HG02970 (cell line): ENCODE data around the gene SV2A.
"Not testable (repeated sequence)": the region's sequence is repeated elsewhere in the genome, so short reads cannot be mapped to it uniquely, and the experiment has no call there.

ENCODE experiments used
- ATAC-seq: cut with Tn5 transposase; IDR thresholded peaks from one replicate; pipeline ENCODE4 v1.9.1; 2021; ENCODE audit warnings: mild to moderate bottlenecking, moderate library complexity, moderate number of reproducible peaks; ENCODE audit not compliant: unreplicated experiment, low FRiP score

Gene SV2A

DNA sequence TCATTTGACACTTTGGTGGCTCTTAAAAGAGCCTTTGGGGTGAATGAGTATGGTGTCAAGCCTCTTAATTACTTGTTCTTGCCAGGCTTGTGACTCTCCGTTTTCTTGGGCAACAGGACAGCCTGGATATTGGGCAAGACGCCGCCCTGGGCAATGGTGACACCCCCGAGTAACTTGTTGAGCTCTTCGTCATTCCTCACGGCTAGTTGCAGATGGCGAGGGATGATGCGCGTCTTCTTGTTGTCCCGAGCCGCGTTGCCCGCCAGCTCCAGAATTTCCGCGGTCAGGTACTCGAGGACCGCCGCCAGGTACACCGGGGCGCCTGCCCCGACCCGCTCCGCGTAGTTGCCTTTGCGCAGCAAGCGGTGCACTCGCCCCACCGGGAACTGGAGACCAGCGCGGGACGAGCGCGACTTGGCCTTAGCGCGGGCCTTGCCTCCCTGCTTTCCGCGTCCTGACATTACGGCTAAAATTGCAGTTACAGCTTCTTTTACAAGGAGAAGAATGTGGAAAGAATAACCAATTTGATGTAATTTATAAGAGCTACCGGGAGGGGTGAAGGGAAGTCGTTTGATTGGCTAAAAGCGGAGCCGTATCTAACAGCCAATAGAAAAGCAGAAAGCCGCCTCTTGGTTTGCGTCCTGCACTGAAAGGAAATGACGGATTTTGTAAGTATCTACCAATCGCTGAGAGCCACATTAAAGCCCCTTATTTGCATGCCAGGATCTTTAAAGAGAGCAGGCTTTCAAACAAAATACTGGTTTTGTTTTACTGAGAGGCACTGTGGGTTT, 30.0 kb downstream of the SV2A start:
- ATAC-seq = peak; percentile 38

DNA sequence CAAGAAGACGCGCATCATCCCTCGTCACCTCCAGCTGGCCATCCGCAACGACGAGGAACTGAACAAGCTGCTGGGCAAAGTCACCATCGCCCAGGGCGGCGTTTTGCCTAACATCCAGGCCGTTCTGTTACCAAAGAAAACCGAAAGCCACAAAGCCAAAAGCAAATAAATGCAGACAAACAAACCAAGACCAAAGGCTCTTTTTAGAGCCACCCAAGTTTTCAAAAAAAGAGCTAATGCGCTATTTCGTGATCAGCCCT, 30.5 kb downstream of the SV2A start:
- not testable (repeated sequence) for ATAC-seq

DNA sequence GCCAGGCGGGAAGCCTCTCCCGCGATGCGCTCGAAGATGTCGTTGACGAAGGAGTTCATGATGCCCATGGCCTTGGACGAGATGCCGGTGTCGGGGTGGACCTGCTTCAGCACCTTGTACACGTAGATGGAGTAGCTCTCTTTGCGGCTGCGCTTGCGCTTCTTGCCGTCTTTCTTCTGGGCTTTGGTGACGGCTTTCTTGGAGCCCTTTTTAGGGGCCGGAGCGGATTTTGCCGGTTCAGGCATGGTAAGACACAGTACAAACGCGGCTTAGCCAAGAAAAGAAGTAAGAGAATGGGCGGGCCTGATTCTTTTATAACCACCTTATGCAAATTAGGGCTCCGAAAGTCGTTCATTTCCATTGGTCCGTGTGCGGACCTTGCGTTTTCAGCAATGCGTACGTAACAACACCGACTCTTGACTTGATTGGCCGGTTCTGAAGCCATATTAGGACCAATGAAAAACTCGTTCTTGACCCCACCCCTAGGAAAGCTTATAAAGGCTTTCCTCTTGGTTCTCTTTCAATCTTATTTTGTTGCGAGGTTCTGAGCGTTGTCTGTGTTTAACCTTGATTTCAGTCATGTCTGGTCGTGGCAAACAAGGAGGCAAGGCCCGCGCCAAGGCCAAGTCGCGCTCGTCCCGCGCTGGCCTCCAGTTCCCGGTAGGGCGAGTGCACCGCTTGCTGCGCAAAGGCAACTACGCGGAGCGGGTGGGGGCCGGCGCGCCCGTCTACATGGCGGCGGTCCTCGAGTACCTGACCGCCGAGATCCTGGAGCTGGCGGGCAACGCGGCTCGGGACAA, 31.0 kb downstream of the SV2A start:
- peak; percentile 60 for ATAC-seq

DNA sequence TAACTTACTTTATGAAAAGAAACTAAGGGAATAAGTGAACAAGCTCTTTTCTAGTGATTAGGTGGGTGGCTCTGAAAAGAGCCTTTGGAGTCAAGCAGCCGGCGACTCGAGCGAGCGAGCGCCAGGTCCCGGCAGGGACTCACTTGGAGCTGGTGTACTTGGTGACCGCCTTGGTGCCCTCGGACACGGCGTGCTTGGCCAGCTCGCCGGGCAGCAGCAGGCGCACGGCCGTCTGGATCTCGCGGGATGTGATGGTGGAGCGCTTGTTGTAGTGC, 31.6 kb downstream of the SV2A start:
- ATAC-seq = not testable (repeated sequence)

DNA sequence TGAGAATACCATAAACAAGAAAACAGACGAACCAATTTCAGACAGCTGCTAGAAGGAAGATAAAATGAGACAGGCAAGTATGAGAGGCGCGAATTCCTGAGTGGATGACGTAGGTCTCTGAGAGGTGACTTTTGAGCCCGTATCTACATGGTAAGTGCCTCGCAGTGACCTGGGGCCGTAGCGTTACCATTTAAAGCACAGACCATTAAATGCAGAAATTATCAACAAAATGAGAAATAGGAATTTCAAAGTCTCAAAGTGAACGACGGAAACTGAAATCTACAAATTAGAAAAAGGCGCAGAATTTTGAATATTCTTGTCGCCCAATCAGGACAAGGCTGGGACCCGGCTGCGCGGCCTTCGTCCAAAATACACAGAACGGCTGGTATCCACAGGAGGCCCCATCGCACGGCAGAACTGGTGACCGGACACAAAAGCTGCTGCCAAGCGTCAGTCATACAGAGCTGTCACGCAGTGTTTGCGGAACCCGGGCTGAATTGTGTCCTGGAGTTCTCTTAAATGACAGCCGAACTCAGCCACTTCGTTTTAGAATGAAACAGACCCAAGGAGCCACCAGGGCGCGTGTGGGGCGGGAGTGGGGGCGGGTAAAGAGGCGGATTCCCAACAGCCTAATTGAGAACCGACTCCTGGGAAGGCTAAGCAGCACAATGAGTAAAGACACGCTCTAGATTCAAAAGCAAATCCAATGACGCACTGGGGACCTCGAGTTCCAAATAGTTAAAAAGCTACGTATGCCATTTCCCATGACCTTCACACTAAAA, 32.1 kb downstream of the SV2A start:
- ATAC-seq = no peak

DNA sequence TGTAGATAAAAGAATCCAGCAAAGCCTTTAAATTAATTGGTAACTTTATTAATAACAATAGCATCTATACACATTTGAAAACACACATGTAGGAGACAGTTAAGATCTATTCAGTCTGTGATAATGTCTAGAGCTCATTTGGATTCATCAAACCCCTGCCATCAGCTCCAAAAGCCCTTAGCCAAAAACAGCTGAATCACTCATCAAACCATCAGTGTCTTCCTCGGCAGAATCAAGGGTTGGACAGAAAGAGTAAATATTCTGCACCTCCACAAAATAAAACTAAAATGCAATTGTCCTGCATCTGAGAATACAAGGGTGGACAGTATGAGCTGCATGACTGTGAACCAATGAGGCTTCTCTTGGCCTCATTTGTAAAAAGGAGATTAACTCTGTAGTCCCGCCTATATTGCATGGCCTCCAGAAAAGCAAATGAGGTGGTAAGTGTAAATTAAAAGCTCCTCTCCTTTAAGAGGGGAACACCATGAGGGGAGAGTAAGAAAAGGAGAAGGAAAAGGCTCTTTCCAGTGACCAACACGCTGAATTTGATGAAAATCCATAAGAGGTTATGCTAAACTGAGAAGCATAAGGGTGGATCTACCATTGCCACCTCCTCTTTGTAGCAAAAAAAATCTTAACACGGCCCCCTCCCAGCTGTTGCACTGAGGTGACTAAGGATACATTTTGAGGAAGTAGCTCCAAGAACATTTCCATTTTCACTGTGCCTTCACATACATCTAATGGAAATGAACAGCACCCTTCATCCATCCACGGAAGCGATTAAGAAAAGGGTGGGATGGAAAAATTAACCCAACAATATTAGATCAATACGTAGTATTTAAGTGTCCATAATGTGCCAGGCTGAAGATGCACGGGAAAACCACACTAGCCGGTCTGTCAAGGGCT, 33.0 kb downstream of the SV2A start:
- ATAC-seq = no peak

DNA sequence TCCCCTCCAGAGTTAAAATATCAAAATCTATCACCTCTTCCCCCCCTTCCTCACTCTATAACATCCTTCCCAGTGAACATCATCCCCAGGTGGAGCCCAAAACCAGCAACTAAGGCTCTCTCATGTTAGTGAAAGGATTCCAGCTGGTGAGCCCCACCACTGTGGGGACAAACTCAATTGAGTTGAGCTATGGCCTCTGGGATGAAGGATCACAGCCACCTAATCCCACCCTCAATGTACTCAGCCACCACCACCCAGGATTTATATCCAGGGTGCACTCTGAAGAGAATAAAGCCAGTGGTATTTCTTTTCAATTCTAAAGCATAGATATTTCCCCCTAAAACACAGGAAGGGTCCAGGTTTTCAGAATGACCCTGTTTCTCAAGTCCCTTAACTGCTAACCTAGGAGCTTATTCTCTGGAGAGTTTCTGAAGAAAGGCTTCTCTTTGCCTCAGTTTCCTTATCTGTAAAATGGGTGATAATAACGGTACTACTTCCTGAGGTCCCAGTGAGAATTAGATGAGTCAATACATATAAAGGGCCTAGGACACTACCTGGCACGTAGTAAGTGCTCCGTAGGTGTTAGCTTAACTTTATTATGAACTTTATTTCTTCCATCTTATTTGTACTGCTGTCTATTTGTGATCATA, 33.9 kb downstream of the SV2A start:
- ATAC-seq = no peak

DNA sequence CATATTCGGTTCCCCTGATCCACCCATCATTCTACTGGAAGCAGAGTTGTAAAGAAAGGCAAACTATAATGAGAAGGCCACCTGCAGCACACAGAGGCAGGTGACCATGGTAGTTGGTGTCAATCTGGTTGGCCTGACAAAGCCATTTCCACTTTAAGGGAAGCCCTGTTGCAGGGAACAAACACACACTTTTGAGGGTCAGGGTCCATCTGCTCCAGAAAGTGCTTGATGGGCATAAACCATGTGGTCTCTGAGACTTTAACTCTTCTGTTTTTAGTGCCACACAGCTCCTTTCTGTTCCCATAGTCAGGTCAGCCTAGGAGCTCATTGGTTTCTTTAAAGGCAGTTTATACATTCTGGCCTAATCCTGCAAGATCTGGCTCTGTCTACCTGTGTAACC, 35.8 kb downstream of the SV2A start:
- no peak for ATAC-seq

DNA sequence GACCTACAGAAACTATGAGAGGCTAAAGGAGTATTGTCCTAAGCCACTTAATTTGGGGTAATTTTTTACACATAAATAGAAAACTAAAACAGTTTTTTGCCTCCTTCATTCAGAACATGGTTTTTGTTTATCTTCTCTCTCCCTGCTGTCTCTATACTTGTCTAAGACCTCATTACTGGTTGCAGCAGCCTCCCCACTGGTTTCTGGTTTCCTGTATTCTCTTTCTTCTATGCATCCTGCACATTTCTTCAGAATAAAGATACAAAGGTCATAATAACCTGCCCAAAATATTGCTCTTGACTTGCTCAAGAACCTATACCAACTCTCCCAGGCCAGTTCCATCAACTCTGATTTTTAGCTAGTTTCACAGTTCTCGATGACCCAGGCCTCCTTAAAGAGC, 38.1 kb downstream of the SV2A start:
- ATAC-seq = no peak

DNA sequence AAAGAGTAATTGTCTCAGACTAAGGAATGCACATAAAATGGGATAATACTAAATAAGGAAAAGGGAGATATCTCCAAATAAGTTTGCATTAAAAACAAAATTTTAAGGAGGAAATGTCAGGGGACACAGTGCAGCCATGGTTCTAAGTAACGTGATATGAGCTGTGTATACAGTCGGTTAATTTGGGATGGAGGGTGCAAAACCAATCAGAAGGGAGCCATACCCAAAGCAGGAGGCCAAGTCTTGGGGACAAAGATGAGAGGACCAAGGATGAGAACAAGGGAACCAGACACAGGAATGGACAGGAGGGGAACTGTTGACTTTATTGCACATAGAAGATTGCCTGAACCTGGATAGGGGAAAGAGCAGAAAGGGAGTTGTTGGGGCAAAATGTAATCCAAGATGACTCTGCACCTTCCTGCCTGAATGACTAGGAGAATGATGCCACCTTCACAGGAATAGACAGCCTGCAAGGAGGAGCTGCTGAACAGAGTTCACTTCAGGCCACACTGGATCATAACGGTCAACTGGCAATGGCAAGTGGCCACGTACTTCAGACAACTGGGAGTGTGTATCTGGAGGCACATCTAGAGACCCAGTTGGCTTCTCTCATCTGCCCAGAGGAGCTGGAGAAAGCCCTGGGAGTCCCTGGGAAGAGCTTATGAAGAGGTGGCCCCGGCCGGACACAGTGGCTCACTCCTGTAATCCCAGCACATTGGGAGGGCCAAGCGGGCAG, 40.3 kb downstream of the SV2A start:
- ATAC-seq = no peak

DNA sequence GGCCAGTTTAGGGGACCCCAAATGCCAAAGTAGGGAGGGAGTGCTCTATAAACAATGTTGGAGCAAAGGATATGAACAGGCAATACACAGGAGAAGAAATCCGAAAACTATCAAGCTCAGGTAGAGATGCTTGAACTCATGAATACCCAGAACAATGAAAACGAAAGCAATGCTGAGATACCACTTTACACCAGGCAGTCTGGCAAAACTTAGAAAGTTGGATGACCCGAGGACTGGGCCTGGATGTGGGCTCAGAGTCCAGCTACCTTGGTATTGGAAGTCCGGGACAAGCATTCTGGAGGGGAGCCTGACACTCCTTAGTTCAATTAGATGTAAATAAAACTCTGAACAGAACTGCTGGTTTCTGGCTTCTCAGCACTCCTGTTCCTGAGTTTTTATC, 44.6 kb downstream of the SV2A start:
- not testable (repeated sequence) for ATAC-seq

DNA sequence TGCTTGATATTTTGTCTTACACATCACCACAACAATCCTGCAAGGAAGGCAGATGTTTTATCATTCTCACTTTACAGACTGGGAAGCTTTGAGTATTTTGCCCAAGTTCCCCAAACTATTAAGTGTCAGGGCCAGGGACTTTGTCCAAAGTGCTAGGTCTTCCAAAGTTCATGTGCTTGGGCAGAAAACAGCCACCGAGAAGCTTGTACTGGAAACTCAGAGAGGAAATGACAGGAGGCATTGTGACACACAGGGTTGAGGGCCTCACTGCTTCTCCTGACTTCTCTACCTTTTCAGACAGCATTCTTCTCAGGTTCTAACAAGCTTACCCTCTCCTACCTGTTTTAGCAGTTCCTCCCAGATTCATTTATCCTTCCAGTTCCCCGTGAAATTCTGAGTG, 50.8 kb downstream of the SV2A start:
- not testable (repeated sequence) for ATAC-seq

DNA sequence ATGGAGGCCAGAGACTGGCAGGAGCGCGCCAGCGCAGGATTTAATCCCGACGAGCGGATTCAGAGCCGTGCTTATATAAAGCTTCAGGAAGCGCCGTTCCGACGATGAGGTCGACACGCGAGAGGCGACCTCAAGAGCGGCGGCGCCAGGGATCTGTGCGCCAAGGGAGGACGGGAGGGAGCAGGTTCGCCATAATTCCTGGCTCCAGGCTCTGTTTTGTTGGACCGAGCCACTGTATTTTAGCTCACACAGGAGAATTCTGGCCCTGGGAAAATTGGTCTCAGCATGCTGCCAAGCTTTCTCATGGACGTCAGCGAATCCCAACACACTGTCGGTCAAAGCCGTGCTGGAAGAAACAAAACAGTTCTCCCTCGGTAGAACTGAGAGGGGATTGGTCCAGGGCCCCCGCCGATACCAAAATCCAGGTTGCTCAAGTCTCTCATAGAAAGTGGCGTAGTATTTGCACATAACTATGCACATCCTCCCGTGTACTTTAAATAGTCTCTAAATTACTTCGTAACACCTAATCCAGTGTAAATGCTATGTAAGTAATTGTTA, 56.1 kb downstream of the SV2A start:
- not testable (repeated sequence) for ATAC-seq

DNA sequence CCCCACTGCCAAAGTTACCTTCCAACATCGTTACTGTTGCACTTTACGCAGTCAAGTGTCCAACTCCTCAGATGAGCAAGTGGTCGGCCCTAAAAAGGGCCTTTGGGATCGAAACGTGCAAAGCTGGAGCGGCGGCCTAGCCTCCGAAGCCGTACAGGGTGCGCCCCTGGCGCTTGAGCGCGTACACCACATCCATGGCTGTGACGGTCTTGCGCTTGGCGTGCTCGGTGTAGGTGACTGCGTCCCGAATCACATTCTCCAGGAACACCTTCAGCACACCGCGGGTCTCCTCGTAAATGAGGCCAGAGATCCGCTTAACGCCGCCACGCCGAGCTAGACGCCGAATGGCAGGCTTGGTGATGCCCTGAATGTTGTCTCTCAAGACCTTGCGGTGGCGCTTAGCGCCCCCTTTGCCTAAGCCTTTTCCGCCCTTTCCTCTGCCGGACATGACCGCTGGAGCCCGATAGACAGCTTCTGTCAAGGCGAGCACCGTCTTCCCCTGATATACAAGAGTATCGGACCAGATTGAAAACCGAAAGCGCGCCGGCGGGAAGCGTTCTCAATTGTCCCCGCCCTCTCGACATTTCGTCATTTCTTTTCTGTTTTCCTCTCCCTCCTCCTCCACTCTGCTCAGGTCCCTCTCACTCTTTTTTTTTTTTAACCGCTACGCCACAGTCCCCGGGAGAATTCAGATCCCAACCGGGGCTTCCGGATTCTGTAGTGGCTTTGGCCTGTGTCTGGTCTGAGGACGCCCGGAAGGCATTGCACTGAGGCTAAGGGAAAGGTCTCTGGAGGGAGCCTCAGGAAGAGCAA, 56.8 kb downstream of the SV2A start:
- ATAC-seq = peak; percentile 61

DNA sequence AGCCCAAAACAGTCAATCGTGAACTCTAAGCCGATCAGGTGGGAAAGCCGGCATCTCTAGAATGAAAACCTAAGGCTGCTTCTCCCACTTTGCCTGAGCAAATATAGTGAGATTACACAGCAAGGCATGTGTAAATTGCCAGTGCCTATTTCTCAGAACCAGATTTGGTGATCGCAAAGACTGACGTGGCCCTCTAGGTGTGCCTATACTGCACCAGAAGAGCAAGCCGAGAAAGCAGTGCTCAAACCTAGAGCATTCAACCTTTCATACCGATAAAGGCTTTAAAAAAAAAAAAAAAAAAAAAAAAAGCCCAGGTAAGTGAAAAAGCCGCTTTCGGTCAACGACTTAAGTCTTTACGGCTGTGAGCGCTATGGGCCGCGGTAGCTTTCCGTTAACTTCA, 57.4 kb downstream of the SV2A start:
- ATAC-seq = not testable (repeated sequence)
